Loucy (cell line): ENCODE results near the gene INCA1.

ENCODE experiments used
- H2AFZ ChIP-seq: fragments of 200-600 bp; sonication (generic); 2 replicates; pipeline ENCODE4 v1.6.0; 2016; ENCODE audit warnings: antibody characterized with exemption, mild to moderate bottlenecking, low read length, moderate library complexity
- H3F3A ChIP-seq: fragments of 200-600 bp; 2 replicates; pipeline ENCODE4 v1.6.0; 2016; ENCODE audit warnings: antibody characterized with exemption, low read depth, mild to moderate bottlenecking
- H3K27me3 ChIP-seq: fragments of 200-600 bp; sonication (generic); 2 replicates; pipeline ENCODE4 v1.6.1; 2014; ENCODE audit warnings: low read length, mild to moderate bottlenecking; ENCODE audit not compliant: insufficient read depth, poor library complexity, severe bottlenecking
- H3K36me3 ChIP-seq: fragments of 200-600 bp; sonication (generic); 2 replicates; pipeline ENCODE4 v1.6.1; 2016; ENCODE audit warnings: low read length; ENCODE audit not compliant: insufficient read depth
- H3K4me1 ChIP-seq: fragments of 200-600 bp; sonication (generic); 2 replicates; pipeline ENCODE4 v1.5.1; 2014; ENCODE audit warnings: low read length, mild to moderate bottlenecking; ENCODE audit not compliant: insufficient read depth, poor library complexity, severe bottlenecking
- H3K4me2 ChIP-seq: fragments of 200-600 bp; sonication (generic); 2 replicates; pipeline ENCODE4 v1.6.0; 2014; ENCODE audit warnings: antibody characterized with exemption, low read length, low read depth, mild to moderate bottlenecking; ENCODE audit not compliant: poor library complexity, severe bottlenecking
- H3K4me3 ChIP-seq: fragments of 200-600 bp; sonication (generic); 2 replicates; pipeline ENCODE4 v1.5.1; 2014; ENCODE audit warnings: low read length, mild to moderate bottlenecking, mixed read lengths; ENCODE audit not compliant: poor library complexity, severe bottlenecking
- H3K79me2 ChIP-seq: fragments of 200-600 bp; sonication (generic); 2 replicates; pipeline ENCODE4 v1.6.1; 2014; ENCODE audit warnings: low read length; ENCODE audit not compliant: insufficient read depth
- H3K9ac ChIP-seq: fragments of 200-600 bp; sonication (generic); 2 replicates; pipeline ENCODE4 v1.6.0; 2014; ENCODE audit warnings: mild to moderate bottlenecking, low read depth, low read length, moderate library complexity; ENCODE audit not compliant: poor library complexity, severe bottlenecking
- H3K9me2 ChIP-seq: fragments of 200-600 bp; sonication (generic); replicated peaks from 2 replicates; pipeline ENCODE4 v1.6.1; 2016; ENCODE audit warnings: low read depth, low read length, mixed read lengths
- H3K9me3 ChIP-seq: fragments of 200-600 bp; sonication (generic); 2 replicates; pipeline ENCODE4 v1.6.1; 2014; ENCODE audit warnings: mild to moderate bottlenecking, antibody characterized with exemption, low read length, low read depth; ENCODE audit not compliant: insufficient read depth
- H4K20me1 ChIP-seq: fragments of 200-600 bp; sonication (generic); 2 replicates; pipeline ENCODE4 v1.6.0; 2014; ENCODE audit warnings: antibody characterized with exemption, low read length, mild to moderate bottlenecking; ENCODE audit not compliant: insufficient read depth, poor library complexity, severe bottlenecking
- CTCF ChIP-seq: fragments of 200-600 bp; sonication (generic); conservative IDR thresholded peaks from 2 replicates; pipeline ENCODE4 v1.5.1; 2014; ENCODE audit warnings: mild to moderate bottlenecking, antibody characterized with exemption, low read length
- EZH2phosphoT487 ChIP-seq: fragments of 200-600 bp; IDR thresholded peaks from 2 replicates; pipeline ENCODE4 v1.6.1; 2018; ENCODE audit warnings: antibody characterized with exemption, mild to moderate bottlenecking, moderate library complexity, borderline replicate concordance

Gene INCA1

GRCh38 chr17:4987767-4988567 is 9.4 kb downstream of the INCA1 start:
- Histone ChIP-seq H3K36me3 (no peaks in the 10 kb centered on the region), H3F3A (no peaks in the 10 kb centered on the region), H3K9me2 (no peaks in the 10 kb centered on the region), H4K20me1 (no peaks in the 10 kb centered on the region), H3K27me3 (no peaks in the 10 kb centered on the region), H3K79me2 (peaks cover 24% of the 10 kb centered on the region; the same call in 1 of the 2 replicates), H3K9me3 (no peaks in the 10 kb centered on the region), H3K4me3 (peak overlapping the region; percentile 96), H2AFZ (peak overlapping the region; percentile 99), H3K9ac (peak overlapping the region; percentile 91), H3K4me1 (peaks cover 32% of the 10 kb centered on the region), H3K4me2 (peak overlapping the region; percentile 99)
- TF ChIP-seq EZH2phosphoT487 (no peak), CTCF (no peak)

- peaks cover 24% of the 10 kb centered on the region; the same call in 1 of the 2 replicates for H3K79me2 ChIP-seq
- no peaks in the 10 kb centered on the region for H3K9me3 ChIP-seq
- H3K9me2 ChIP-seq: no peaks in the 10 kb centered on the region
- H3K4me3 ChIP-seq: peak within 1 kb of the TSS; percentile 96
- peak within 1 kb of the TSS; percentile 99 for H3K4me2 ChIP-seq
- H3F3A ChIP-seq: no peaks in the 10 kb centered on the region
- TF ChIP-seq CTCF (peak; percentile 85), EZH2phosphoT487 (no peak)
- peak within 1 kb of the TSS; percentile 91 for H3K9ac ChIP-seq
- H3K4me1 ChIP-seq: peaks cover 32% of the 10 kb centered on the region
- H3K27me3 ChIP-seq: no peaks in the 10 kb centered on the region
- H2AFZ ChIP-seq: peak within 1 kb of the TSS; percentile 99
- H4K20me1 ChIP-seq: no peaks in the 10 kb centered on the region
- peaks cover 5% of the 10 kb centered on the region; the same call in 1 of the 2 replicates for H3K36me3 ChIP-seq
Observed at GRCh38 chr17:4986951-4987766, 10.2 kb downstream of the INCA1 start, which contains the start of gene CAMTA2. Gene CAMTA2, minus strand, starts transcription at chr17:4987675. Its CDS starts 1,453 bp downstream, at chr17:4986222.

- Histone ChIP-seq H3K4me2 (peak overlapping the region; percentile 99), H3F3A (no peaks in the 10 kb centered on the region), H3K4me1 (peaks cover 32% of the 10 kb centered on the region), H2AFZ (no peak overlapping the region), H3K9me3 (no peaks in the 10 kb centered on the region), H3K36me3 (peaks cover 5% of the 10 kb centered on the region; the same call in 1 of the 2 replicates), H3K4me3 (peak overlapping the region; percentile 96), H4K20me1 (no peaks in the 10 kb centered on the region), H3K27me3 (no peaks in the 10 kb centered on the region), H3K9ac (peak overlapping the region; percentile 91), H3K9me2 (no peaks in the 10 kb centered on the region), H3K79me2 (peaks cover 24% of the 10 kb centered on the region; the same call in 1 of the 2 replicates)
- TF ChIP-seq CTCF (no peak), EZH2phosphoT487 (no peak)
Observed at GRCh38 chr17:4986403-4986802, 10.9 kb downstream of the INCA1 start.
